HEK293 (cell line): ENCODE measurements around the gene CDH11.

Experiments used
- CTCF ChIA-PET: fragments of 350-600 bp; formaldehyde crosslinking; extraction: SDS; loops from one replicate; lab custom pipeline; 2021; ENCODE audit warnings: antibody characterized with exemption; lab: Yijun Ruan, JAX
- POLR2A ChIA-PET: fragments of 300-600 bp; formaldehyde crosslinking; extraction: SDS; loops from one replicate; lab custom pipeline; 2020; ENCODE audit warnings: antibody characterized with exemption, inconsistent platforms; lab: Yijun Ruan, JAX
- H3K27ac ChIP-seq: fragments of 200-500 bp; sonication (Bioruptor generic); 2 replicates; pipeline ENCODE4 v1.5.1; 2014; ENCODE audit warnings: low read depth, low read length, control low read depth, inconsistent platforms; ENCODE audit errors: extremely low read depth
- H3K36me3 ChIP-seq, 2 experiments: fragments of 200-500 bp in 1 of 2; sonication (Bioruptor generic) in 1 of 2; 1 replicate in 1 of 2; 2 replicates in 1 of 2; pipeline ENCODE4 v1.5.1; 2014 to 2017; ENCODE audit warnings: inconsistent platforms in 2 of 2, low read length in 2 of 2; ENCODE audit not compliant: control insufficient read depth in 2 of 2, insufficient read depth in 1 of 2
- H3K4me1 ChIP-seq: fragments of 200-500 bp; sonication (Bioruptor generic); 2 replicates; pipeline ENCODE4 v1.5.1; 2014; ENCODE audit warnings: mild to moderate bottlenecking, low read length, inconsistent platforms; ENCODE audit not compliant: control insufficient read depth, insufficient read depth
- H3K4me3 ChIP-seq: 2 replicates; pipeline ENCODE4 v1.5.1; 2011; ENCODE audit warnings: low read depth, mild to moderate bottlenecking, control low read depth, low read length, moderate library complexity
- H3K9me3 ChIP-seq: fragments of 200-500 bp; sonication (Bioruptor generic); 2 replicates; pipeline ENCODE4 v1.5.1; 2014; ENCODE audit warnings: low read depth, low read length, inconsistent platforms; ENCODE audit not compliant: control insufficient read depth, insufficient read depth
- BCL11A ChIP-seq: fragments of 450-650 bp; formaldehyde crosslinking; IDR thresholded peaks from 2 replicates; pipeline ENCODE4 v1.5.1; 2016; ENCODE audit warnings: low read depth, missing biosample characterization, missing genetic modification characterization
- GLI2 ChIP-seq: fragments of 450-650 bp; formaldehyde crosslinking; IDR thresholded peaks from 2 replicates; pipeline ENCODE4; 2017; ENCODE audit warnings: missing biosample characterization, missing genetic modification characterization, low read depth, borderline replicate concordance
- GLIS2 ChIP-seq: fragments of 450-650 bp; formaldehyde crosslinking; IDR thresholded peaks from 2 replicates; pipeline ENCODE4 v1.5.1; 2016; ENCODE audit warnings: missing biosample characterization, missing genetic modification characterization
- IKZF3 ChIP-seq: fragments of 450-650 bp; IDR thresholded peaks from 2 replicates; pipeline ENCODE4 v1.5.0; 2018; ENCODE audit warnings: missing biosample characterization, mild to moderate bottlenecking, missing genetic modification characterization, moderate library complexity
- MEIS1 ChIP-seq: sonication (generic); formaldehyde crosslinking; IDR thresholded peaks from 2 replicates; pipeline ENCODE4 v1.8.1; 2022; ENCODE audit warnings: missing genetic modification reagents, mild to moderate bottlenecking, borderline replicate concordance
- OVOL3 ChIP-seq: fragments of 450-650 bp; formaldehyde crosslinking; IDR thresholded peaks from 2 replicates; pipeline ENCODE4 v1.5.1; 2016; ENCODE audit warnings: missing biosample characterization, missing genetic modification characterization
- SALL2 ChIP-seq: fragments of 450-650 bp; formaldehyde crosslinking; IDR thresholded peaks from 2 replicates; pipeline ENCODE4 v1.5.0; 2017; ENCODE audit warnings: missing biosample characterization, mild to moderate bottlenecking, missing genetic modification characterization, borderline replicate concordance
- TCF7L2 ChIP-seq: IDR thresholded peaks from 2 replicates; pipeline ENCODE4 v1.6.1; 2011; ENCODE audit warnings: low read depth, mild to moderate bottlenecking, inconsistent platforms, low read length, moderate library complexity, borderline replicate concordance
- ZIC2 ChIP-seq: fragments of 450-650 bp; formaldehyde crosslinking; IDR thresholded peaks from 2 replicates; pipeline ENCODE4 v1.5.1; 2016; ENCODE audit warnings: missing biosample characterization, missing genetic modification characterization
- ZNF112 ChIP-seq: fragments of 450-650 bp; formaldehyde crosslinking; IDR thresholded peaks from 2 replicates; pipeline ENCODE4 v1.5.0; 2017; ENCODE audit warnings: missing biosample characterization, missing genetic modification characterization
- ZNF175 ChIP-seq: fragments of 450-650 bp; formaldehyde crosslinking; IDR thresholded peaks from 2 replicates; pipeline ENCODE4 v1.5.1; 2016; ENCODE audit warnings: missing biosample characterization, missing genetic modification characterization
- ZNF19 ChIP-seq: fragments of 450-650 bp; formaldehyde crosslinking; IDR thresholded peaks from 2 replicates; pipeline ENCODE4; 2016; ENCODE audit warnings: missing biosample characterization, missing genetic modification characterization, low read depth
- ZNF266 ChIP-seq: fragments of 450-650 bp; formaldehyde crosslinking; IDR thresholded peaks from 2 replicates; pipeline ENCODE4 v1.5.1; 2016; ENCODE audit warnings: missing biosample characterization, missing genetic modification characterization, low read depth
- ZNF311 ChIP-seq: fragments of 450-650 bp; formaldehyde crosslinking; IDR thresholded peaks from 2 replicates; pipeline ENCODE4 v1.5.1; 2017; ENCODE audit warnings: missing biosample characterization, missing genetic modification characterization, borderline replicate concordance
- ZNF416 ChIP-seq: fragments of 450-650 bp; formaldehyde crosslinking; IDR thresholded peaks from 2 replicates; pipeline ENCODE4 v1.5.1; 2016; ENCODE audit warnings: missing biosample characterization, missing genetic modification characterization
- ZNF473 ChIP-seq: fragments of 450-650 bp; formaldehyde crosslinking; IDR thresholded peaks from 2 replicates; pipeline ENCODE4 v1.5.1; 2017; ENCODE audit warnings: missing biosample characterization, missing genetic modification characterization
- ZNF510 ChIP-seq: fragments of 450-650 bp; formaldehyde crosslinking; IDR thresholded peaks from 2 replicates; pipeline ENCODE4 v1.5.1; 2018; ENCODE audit warnings: mild to moderate bottlenecking, missing genetic modification characterization, missing biosample characterization; ENCODE audit not compliant: insufficient replicate concordance
- ZNF530 ChIP-seq: fragments of 450-650 bp; formaldehyde crosslinking; IDR thresholded peaks from 2 replicates; pipeline ENCODE4 v1.5.1; 2016; ENCODE audit warnings: low read depth, missing biosample characterization, missing genetic modification characterization
- ZNF544 ChIP-seq: fragments of 450-650 bp; formaldehyde crosslinking; IDR thresholded peaks from 2 replicates; pipeline ENCODE4 v1.5.0; 2017; ENCODE audit warnings: missing biosample characterization, missing genetic modification characterization
- ZNF571 ChIP-seq: fragments of 450-650 bp; formaldehyde crosslinking; IDR thresholded peaks from 2 replicates; pipeline ENCODE4 v1.5.0; 2017; ENCODE audit warnings: missing biosample characterization, missing genetic modification characterization
- ZNF585B ChIP-seq: fragments of 450-650 bp; formaldehyde crosslinking; IDR thresholded peaks from 2 replicates; pipeline ENCODE4 v1.5.1; 2016; ENCODE audit warnings: missing biosample characterization, missing genetic modification characterization
- ZNF76 ChIP-seq: fragments of 450-650 bp; formaldehyde crosslinking; IDR thresholded peaks from 2 replicates; pipeline ENCODE4; 2016; ENCODE audit warnings: low read depth, missing biosample characterization, missing genetic modification characterization, borderline replicate concordance
- ZNF768 ChIP-seq: fragments of 450-650 bp; formaldehyde crosslinking; IDR thresholded peaks from 2 replicates; pipeline ENCODE4 v1.5.1; 2018; ENCODE audit warnings: missing biosample characterization, mild to moderate bottlenecking, missing genetic modification characterization
- ZNF776 ChIP-seq: fragments of 450-650 bp; formaldehyde crosslinking; IDR thresholded peaks from 2 replicates; pipeline ENCODE4 v1.5.0; 2017; ENCODE audit warnings: missing biosample characterization, missing genetic modification characterization, borderline replicate concordance
- ZNF785 ChIP-seq: fragments of 450-650 bp; formaldehyde crosslinking; IDR thresholded peaks from 2 replicates; pipeline ENCODE4 v1.5.1; 2016; ENCODE audit warnings: missing biosample characterization, missing genetic modification characterization
- ZNF792 ChIP-seq: fragments of 450-650 bp; formaldehyde crosslinking; IDR thresholded peaks from 2 replicates; pipeline ENCODE4 v1.5.1; 2016; ENCODE audit warnings: missing biosample characterization, missing genetic modification characterization
- TF ChIP-seq, protein P1 (sequence below): fragments of 450-650 bp; IDR thresholded peaks from 2 replicates; pipeline ENCODE4 v1.5.1; 2018; ENCODE audit warnings: missing biosample characterization, mild to moderate bottlenecking, missing genetic modification characterization
- TF ChIP-seq, protein P2 (sequence below): fragments of 450-650 bp; formaldehyde crosslinking; IDR thresholded peaks from 2 replicates; pipeline ENCODE4 v1.5.1; 2016; ENCODE audit warnings: missing biosample characterization, missing genetic modification characterization, borderline replicate concordance
- TF ChIP-seq, protein P3 (sequence below): IDR thresholded peaks from 2 replicates; pipeline ENCODE4 v1.6.1; 2011; ENCODE audit warnings: mild to moderate bottlenecking, low read depth, low read length, borderline replicate concordance

The CDH11 gene

DNA sequence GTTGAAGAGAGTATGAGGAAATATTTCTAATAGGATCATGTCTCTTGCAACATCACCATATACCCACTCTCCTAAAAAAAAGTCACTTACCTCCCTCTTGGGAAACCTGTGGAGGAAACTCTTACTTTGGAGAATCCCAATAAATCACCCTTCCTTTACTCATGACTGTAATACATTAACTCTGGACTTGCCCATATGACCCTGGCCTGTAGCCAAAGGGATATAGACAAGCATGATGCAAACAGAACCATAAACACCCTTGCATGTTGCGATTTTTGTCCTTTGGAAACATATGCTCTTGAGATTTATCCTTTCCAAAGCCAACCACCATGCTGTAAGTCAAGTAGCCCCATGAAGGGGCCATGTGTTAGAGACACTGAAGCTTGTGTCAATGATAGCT is 19.5 kb downstream of the CDH11 start (continued):
- TF ChIP-seq, protein P1, sequence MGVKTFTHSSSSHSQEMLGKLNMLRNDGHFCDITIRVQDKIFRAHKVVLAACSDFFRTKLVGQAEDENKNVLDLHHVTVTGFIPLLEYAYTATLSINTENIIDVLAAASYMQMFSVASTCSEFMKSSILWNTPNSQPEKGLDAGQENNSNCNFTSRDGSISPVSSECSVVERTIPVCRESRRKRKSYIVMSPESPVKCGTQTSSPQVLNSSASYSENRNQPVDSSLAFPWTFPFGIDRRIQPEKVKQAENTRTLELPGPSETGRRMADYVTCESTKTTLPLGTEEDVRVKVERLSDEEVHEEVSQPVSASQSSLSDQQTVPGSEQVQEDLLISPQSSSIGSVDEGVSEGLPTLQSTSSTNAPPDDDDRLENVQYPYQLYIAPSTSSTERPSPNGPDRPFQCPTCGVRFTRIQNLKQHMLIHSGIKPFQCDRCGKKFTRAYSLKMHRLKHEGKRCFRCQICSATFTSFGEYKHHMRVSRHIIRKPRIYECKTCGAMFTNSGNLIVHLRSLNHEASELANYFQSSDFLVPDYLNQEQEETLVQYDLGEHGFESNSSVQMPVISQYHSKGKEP (tag by site-specific recombination): no peak
- no peak for TF ChIP-seq ZNF266 (tag by site-specific recombination)
- no peak for TF ChIP-seq ZNF571 (tag by site-specific recombination)
- no peak for TF ChIP-seq IKZF3 (tag by site-specific recombination)
- no peak for TF ChIP-seq TCF7L2
- no peak for TF ChIP-seq ZNF416 (tag by site-specific recombination)
- TF ChIP-seq ZNF792 (tag by site-specific recombination): no peak
- TF ChIP-seq GLIS2 (tag by site-specific recombination): no peak
- TF ChIP-seq GLI2 (tag by site-specific recombination): no peak
- TF ChIP-seq ZNF510 (tag by site-specific recombination): no peak
- no peak for TF ChIP-seq OVOL3 (tag by site-specific recombination)
- TF ChIP-seq ZNF112 (tag by site-specific recombination): no peak
- TF ChIP-seq ZNF311 (tag by site-specific recombination): no peak
- TF ChIP-seq BCL11A (tag by site-specific recombination): no peak

DNA sequence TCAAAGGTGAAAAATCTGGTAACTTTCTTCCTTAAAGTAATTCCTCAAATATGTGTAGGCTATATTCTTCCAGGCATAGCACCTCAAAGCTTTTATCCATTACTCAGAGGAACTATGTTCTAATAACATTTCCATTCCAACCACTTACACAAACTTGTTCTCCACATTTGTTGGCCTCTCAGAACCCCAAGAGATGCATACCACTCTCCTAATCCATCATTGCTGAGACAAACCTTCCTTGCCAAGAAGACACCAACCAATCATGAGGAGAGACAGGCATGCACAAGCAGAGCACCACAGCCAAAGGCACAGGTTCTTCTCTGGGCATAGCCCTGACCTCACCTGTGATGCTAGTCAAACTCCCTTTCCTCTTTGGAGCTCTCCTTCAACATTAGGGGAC is 20.9 kb downstream of the CDH11 start:
- POLR2A ChIA-PET: no interaction called here
- Histone ChIP-seq H3K36me3 (no peaks in the 10 kb centered on the region), H3K4me3 (no peak overlapping the region), H3K27ac (no peak overlapping the region), H3K4me1 (peaks cover 4% of the 10 kb centered on the region), H3K9me3 (no peaks in the 10 kb centered on the region)
- CTCF ChIA-PET: interaction anchor here (0.6 to 0.7 kb wide), 2 partner anchors 9 to 17 kb away, joined by 3 to 5 read pairs; no protein-coding TSS in a partner anchor
- TF ChIP-seq ZNF530 (tag by site-specific recombination): no peak
- no peak for TF ChIP-seq ZNF19 (tag by site-specific recombination)
- TF ChIP-seq ZNF473: no peak
- TF ChIP-seq ZNF776: no peak
- no peak for TF ChIP-seq SALL2 (tag by site-specific recombination)
- TF ChIP-seq ZNF175: no peak
- TF ChIP-seq MEIS1 (CRISPR knock-in tag): no peak
- TF ChIP-seq, protein P2, sequence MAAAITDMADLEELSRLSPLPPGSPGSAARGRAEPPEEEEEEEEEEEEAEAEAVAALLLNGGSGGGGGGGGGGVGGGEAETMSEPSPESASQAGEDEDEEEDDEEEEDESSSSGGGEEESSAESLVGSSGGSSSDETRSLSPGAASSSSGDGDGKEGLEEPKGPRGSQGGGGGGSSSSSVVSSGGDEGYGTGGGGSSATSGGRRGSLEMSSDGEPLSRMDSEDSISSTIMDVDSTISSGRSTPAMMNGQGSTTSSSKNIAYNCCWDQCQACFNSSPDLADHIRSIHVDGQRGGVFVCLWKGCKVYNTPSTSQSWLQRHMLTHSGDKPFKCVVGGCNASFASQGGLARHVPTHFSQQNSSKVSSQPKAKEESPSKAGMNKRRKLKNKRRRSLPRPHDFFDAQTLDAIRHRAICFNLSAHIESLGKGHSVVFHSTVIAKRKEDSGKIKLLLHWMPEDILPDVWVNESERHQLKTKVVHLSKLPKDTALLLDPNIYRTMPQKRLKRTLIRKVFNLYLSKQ (tag by site-specific recombination): no peak

DNA sequence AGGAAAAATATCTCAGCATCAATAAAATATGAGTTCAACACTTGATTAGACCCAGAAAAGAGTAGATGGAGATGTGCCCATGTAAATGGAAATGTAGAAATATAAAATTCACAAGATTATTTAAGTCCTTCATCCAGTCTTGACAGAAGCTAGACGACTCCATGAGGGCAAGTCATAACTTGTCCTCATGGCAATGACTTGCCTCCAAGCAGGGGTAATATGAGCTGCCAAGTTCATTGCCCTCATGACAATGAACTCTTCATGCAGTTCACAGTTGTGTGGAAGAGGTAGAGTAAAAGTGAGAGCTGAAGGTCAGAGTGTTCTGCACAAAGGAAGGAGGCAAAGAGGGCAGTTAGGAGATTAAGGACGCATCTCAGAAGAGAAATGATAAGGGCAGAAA is 22.3 kb downstream of the CDH11 start:
- no peak overlapping the region for H3K27ac ChIP-seq
- POLR2A ChIA-PET: no interaction called here
- H3K4me3 ChIP-seq: no peak overlapping the region
- CTCF ChIA-PET: no interaction called here
- peaks cover under 1% of the 10 kb centered on the region for H3K4me1 ChIP-seq
- no peaks in the 10 kb centered on the region for H3K36me3 ChIP-seq
- no peaks in the 10 kb centered on the region for H3K9me3 ChIP-seq
- TF ChIP-seq ZNF768 (no peak), ZNF544 (no peak), ZNF785 (tag by site-specific recombination) (no peak), ZNF585B (tag by site-specific recombination) (no peak), ZNF76 (tag by site-specific recombination) (no peak), ZIC2 (tag by site-specific recombination) (no peak)
- TF ChIP-seq, protein P3, sequence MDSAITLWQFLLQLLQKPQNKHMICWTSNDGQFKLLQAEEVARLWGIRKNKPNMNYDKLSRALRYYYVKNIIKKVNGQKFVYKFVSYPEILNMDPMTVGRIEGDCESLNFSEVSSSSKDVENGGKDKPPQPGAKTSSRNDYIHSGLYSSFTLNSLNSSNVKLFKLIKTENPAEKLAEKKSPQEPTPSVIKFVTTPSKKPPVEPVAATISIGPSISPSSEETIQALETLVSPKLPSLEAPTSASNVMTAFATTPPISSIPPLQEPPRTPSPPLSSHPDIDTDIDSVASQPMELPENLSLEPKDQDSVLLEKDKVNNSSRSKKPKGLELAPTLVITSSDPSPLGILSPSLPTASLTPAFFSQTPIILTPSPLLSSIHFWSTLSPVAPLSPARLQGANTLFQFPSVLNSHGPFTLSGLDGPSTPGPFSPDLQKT: no peak
